ENCODE results near the gene ZNF362.
A peak's percentile ranks its signal among the peaks of the same experiment; 100 is the strongest.

ZNF362 gene

DNA sequence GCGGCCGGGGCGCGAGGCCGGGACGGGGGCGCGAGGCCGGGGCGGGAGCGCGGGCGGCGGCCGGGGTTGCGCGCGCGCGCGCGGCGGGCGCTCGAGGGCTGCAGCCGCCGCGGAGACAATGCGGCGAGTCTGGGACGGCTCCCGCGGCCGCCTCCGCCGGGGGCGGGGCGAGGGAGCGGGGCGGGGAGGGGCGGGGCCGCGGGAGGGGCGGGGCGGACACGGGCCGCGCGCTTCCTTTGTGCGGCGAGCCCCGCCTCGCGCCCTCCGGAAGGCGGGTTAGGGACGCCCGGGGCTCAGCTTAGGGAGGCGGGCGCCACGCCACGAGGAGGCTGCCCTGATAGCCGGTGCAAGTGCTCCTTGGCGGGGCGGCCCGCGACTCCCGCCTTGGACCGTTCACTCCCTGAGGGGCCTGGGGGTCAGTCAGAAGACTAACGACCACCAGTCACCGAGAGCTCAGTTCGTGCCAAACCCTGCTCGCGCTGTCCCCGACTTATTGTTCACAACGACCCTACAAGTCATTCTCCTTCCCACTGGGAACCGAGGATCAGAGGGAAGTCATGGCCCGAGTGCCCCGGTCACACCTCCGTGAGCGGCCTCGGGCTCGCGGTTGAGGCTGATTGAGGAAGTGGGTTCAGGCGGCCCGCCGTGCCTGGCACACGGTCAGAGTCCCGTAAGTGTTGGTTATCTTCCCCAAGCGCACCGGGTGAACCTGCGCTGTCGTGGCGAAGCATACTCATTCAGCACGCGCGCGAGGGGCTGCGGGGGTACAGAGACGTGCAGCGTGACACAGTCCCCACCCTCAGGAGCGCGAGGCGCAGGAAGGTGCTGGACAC is 93.7 kb downstream of the ZNF362 start:
- peak; percentile 57 for DNase-seq

All from T1000 (cell line).